ENCODE measurements around the gene MYO5A. TPM values are rescaled to one million over a fixed set of nuclear protein-coding genes. Genes with fewer than 3 reads are reported as not detected.
A peak's percentile ranks its signal among the peaks of the same experiment; 100 is the strongest.

The MYO5A gene
- total RNA-seq, 1 donor from 2014 or later: 6.5 TPM

DNA sequence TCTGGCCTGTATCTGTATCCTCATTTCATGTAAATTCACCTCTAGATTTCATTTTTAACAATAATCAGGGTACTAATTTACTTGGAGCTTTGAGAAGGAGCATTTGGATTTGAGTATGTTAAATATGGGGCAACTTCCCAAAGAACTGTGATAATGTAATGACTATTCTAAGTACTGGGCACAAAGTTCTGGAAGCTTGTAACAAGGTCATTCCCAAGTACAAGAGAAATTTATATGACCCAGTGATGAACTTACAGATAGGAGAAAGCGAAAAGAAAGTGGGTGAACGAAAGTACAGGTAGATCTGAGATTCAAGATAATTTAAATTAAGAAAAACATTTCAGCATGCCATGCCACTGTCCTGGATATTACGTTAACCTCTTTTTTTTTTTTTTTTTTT, 93.8 kb downstream of the MYO5A start:
- Histone ChIP-seq H3K4me3 (no peak overlapping the region), H3K27me3 (ENCODE audit: low read depth) (no peaks in the 10 kb centered on the region), H3K27ac (replicated peaks) (peak overlapping the region; percentile 29), H3K36me3 (no peaks in the 10 kb centered on the region), H3K4me1 (peaks cover 50% of the 10 kb centered on the region), H3K9me3 (replicated peaks) (no peaks in the 10 kb centered on the region)
- DNase-seq: no peak
- TF ChIP-seq, protein P1, sequence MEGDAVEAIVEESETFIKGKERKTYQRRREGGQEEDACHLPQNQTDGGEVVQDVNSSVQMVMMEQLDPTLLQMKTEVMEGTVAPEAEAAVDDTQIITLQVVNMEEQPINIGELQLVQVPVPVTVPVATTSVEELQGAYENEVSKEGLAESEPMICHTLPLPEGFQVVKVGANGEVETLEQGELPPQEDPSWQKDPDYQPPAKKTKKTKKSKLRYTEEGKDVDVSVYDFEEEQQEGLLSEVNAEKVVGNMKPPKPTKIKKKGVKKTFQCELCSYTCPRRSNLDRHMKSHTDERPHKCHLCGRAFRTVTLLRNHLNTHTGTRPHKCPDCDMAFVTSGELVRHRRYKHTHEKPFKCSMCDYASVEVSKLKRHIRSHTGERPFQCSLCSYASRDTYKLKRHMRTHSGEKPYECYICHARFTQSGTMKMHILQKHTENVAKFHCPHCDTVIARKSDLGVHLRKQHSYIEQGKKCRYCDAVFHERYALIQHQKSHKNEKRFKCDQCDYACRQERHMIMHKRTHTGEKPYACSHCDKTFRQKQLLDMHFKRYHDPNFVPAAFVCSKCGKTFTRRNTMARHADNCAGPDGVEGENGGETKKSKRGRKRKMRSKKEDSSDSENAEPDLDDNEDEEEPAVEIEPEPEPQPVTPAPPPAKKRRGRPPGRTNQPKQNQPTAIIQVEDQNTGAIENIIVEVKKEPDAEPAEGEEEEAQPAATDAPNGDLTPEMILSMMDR (IDR thresholded peaks at IDR 0.05; ENCODE audit: borderline replicate concordance): no peak
- intact Hi-C loops (cut with micrococcal nuclease): no loop called here

DNA sequence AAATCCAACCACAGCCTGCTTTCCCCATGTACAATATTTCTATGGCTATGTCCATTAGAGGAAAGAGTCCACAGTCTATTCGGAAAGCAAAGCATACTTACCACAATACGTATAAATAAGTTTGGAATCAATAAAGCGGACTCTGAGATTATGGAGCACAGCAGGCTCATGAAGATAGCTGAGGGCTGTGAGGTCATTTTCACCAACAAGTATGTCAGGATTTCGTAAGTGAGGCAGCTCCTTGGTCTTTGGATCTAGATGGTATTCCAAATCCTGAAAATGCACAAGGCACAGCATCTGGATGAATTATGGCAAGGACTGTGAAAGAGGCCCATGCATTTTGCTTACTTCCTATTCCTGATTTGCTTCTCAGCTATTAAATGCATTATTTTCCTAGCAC, 100.4 kb downstream of the MYO5A start:
- peaks cover 15% of the 10 kb centered on the region for H3K4me1 ChIP-seq
- DNase-seq: no peak

DNA sequence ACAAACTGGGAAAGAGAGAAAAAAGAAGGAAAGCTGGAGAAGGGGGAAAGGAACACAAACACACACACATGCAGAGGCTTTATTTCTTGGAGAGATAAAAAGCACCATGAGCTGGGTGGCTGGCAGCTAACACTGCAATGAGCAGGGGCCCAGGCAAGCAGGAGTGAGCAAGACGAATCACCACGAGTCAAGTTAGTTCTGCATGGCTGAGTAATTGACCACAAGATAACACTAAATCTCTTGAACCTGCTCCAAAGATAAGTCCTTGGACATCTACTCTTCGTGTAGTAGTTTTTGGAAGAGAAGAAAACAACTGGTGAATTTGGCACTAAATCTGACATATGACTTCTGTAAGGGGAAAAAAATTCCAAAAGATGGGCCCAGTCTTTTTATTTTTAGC, 100.9 kb downstream of the MYO5A start:
- H3K27ac ChIP-seq (replicated peaks): peak overlapping the region; percentile 59
- TF ChIP-seq, protein P1 (IDR thresholded peaks at IDR 0.05; ENCODE audit: borderline replicate concordance): no peak
- peaks cover 7% of the 10 kb centered on the region for H3K36me3 ChIP-seq
- no peaks in the 10 kb centered on the region for H3K27me3 ChIP-seq (ENCODE audit: low read depth)
- no peak overlapping the region for H3K4me3 ChIP-seq
- H3K4me1 ChIP-seq: peaks cover 15% of the 10 kb centered on the region
- no peaks in the 10 kb centered on the region for H3K9me3 ChIP-seq (replicated peaks)
- peak; percentile 41 for DNase-seq
- intact Hi-C loops (cut with micrococcal nuclease): no loop called here

More for the DNA sequence above, 100.4 kb downstream of the MYO5A start:
- H3K9me3 ChIP-seq (replicated peaks): no peaks in the 10 kb centered on the region
- peak overlapping the region; percentile 59 for H3K27ac ChIP-seq (replicated peaks)
- no peaks in the 10 kb centered on the region for H3K27me3 ChIP-seq (ENCODE audit: low read depth)
- no peak overlapping the region for H3K4me3 ChIP-seq
- peaks cover 7% of the 10 kb centered on the region for H3K36me3 ChIP-seq
- TF ChIP-seq, protein P1 (IDR thresholded peaks at IDR 0.05; ENCODE audit: borderline replicate concordance): no peak
- intact Hi-C loops (cut with micrococcal nuclease): no loop called here

DNA sequence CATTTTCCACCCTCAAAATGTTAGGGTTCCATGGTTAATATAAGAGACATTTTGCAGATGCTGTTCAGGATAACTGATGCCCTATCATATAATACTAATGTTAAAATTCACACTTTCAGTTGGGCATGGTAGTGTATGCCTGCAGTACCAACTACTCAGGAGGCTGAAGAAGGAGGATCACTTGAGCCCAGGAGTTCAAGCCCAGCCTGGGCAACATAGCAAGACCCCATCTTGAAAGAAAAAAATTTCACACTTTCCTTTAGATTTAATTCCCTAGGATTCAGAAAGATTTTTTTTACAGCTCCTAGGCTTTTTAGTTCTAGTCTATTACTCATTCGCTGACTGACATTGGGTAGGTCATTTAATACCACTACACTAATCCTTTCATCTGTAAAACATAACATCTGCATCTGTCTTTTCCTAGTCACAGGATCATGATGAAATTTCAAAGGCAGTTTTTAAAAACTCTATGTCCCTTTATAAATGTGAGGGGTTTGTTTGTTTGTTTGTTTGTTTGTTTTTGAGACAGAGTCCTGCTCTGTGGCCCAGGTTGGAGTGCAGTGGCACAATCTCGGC, 103.7 kb downstream of the MYO5A start:
- H3K9me3 ChIP-seq (replicated peaks): no peaks in the 10 kb centered on the region
- H3K4me1 ChIP-seq: peaks cover 19% of the 10 kb centered on the region
- H3K27ac ChIP-seq (replicated peaks): no peak overlapping the region
- H3K36me3 ChIP-seq: peaks cover 7% of the 10 kb centered on the region
- intact Hi-C loops (cut with micrococcal nuclease): no loop called here
- no peaks in the 10 kb centered on the region for H3K27me3 ChIP-seq (ENCODE audit: low read depth)
- DNase-seq: no peak
- TF ChIP-seq, protein P1 (IDR thresholded peaks at IDR 0.05; ENCODE audit: borderline replicate concordance): no peak
- H3K4me3 ChIP-seq: no peak overlapping the region

DNA sequence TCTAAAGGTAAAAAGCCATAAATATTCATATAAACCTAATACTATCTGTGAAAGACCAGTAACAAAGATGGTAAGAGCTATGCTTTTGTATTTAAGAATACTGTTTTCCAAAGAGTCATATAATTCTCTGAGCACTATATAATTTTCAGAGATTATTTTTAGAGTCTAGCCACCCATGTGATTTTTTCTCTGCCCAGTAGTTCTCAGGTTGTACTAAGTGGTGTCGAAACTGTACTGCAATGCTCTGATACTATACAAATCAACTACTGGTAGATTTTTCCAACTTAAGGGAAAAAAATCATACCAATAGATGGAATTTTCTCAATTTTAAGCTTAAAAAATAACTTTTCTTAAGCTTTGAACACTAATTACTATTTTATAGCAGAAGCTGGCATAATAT, 104.8 kb downstream of the MYO5A start:
- no peaks in the 10 kb centered on the region for H3K9me3 ChIP-seq (replicated peaks)

More for the DNA sequence above, 104.8 kb downstream of the MYO5A start:
- intact Hi-C loops (cut with micrococcal nuclease): no loop called here
- no peak for DNase-seq
- H3K36me3 ChIP-seq: peaks cover 7% of the 10 kb centered on the region
- no peaks in the 10 kb centered on the region for H3K27me3 ChIP-seq (ENCODE audit: low read depth)
- H3K27ac ChIP-seq (replicated peaks): peak overlapping the region; percentile 10
- TF ChIP-seq, protein P1 (IDR thresholded peaks at IDR 0.05; ENCODE audit: borderline replicate concordance): no peak
- H3K4me1 ChIP-seq: peaks cover 19% of the 10 kb centered on the region
- H3K4me3 ChIP-seq: no peak overlapping the region
